IMR-90 (cell line): ENCODE results near the gene KRTAP4-2. TPM values are rescaled to one million over a fixed set of nuclear protein-coding genes. Genes with fewer than 3 reads are reported as not detected.

Experiments used
- ATAC-seq: fragments of 200-7000 bp; cut with Tn5 transposase; 2 replicates; pipeline ENCODE4 v1.9.1; 2020; ENCODE audit warnings: low read depth, mild to moderate bottlenecking, moderate library complexity
- BruUV-seq: library from RNA; stranded (reverse); fragments of 400-500 nt; replicated peaks from 2 replicates; lab custom pipeline; 2021; lab: Mats Ljungman, UMichigan
- CTCF ChIA-PET: fragments of 300-600 bp; formaldehyde crosslinking; extraction: SDS; loops from one replicate; lab custom pipeline; 2021; ENCODE audit warnings: antibody characterized with exemption; lab: Yijun Ruan, JAX
- POLR2A ChIA-PET: fragments of 300-600 bp; sonication (Branson Sonifier 250); formaldehyde crosslinking; loops from one replicate; lab custom pipeline; 2022; ENCODE audit warnings: antibody characterized with exemption; ENCODE audit not compliant: unreplicated experiment; lab: Charles Lee
- DNase-seq: peaks from one replicate; pipeline ENCODE4 v3.0.0; 2013
- H2AFZ ChIP-seq: replicated peaks from 2 replicates; pipeline ENCODE3; 2013; ENCODE audit warnings: low read length, mild to moderate bottlenecking; ENCODE audit not compliant: poor library complexity
- H2AK5ac ChIP-seq: 2 replicates; pipeline ENCODE4 v1.6.1; 2013; ENCODE audit warnings: low read depth, low read length, inconsistent platforms
- H2AK9ac ChIP-seq: replicated peaks from 2 replicates; pipeline ENCODE3; 2013; ENCODE audit warnings: mild to moderate bottlenecking, low read depth, low read length, moderate library complexity; ENCODE audit not compliant: poor library complexity
- H2BK120ac ChIP-seq: 2 replicates; pipeline ENCODE4 v1.6.1; 2013; ENCODE audit warnings: low read depth, low read length, inconsistent platforms
- H2BK15ac ChIP-seq: 3 replicates; pipeline ENCODE4 v1.6.1; 2013; ENCODE audit warnings: low read depth, low read length, inconsistent platforms
- H2BK20ac ChIP-seq: 2 replicates; pipeline ENCODE4 v1.6.1; 2013; ENCODE audit warnings: low read depth, mild to moderate bottlenecking, inconsistent platforms, low read length, moderate library complexity
- H2BK5ac ChIP-seq: 2 replicates; pipeline ENCODE4 v1.6.1; 2013; ENCODE audit warnings: mild to moderate bottlenecking, low read depth, low read length, inconsistent platforms; ENCODE audit not compliant: poor library complexity, severe bottlenecking
- H3K14ac ChIP-seq: replicated peaks from 2 replicates; pipeline ENCODE4 v1.6.1; 2013; ENCODE audit warnings: low read depth, low read length, inconsistent platforms
- H3K18ac ChIP-seq: 2 replicates; pipeline ENCODE4 v1.6.1; 2013; ENCODE audit warnings: low read depth, low read length, control low read depth
- H3K23ac ChIP-seq: 2 replicates; pipeline ENCODE4 v1.6.1; 2013; ENCODE audit warnings: low read depth, low read length, inconsistent platforms
- H3K27ac ChIP-seq: 2 replicates; pipeline ENCODE4 v1.5.1; 2013; ENCODE audit warnings: mild to moderate bottlenecking, control low read depth, low read length; ENCODE audit not compliant: insufficient read depth
- H3K27me3 ChIP-seq: 2 replicates; pipeline ENCODE4 v1.6.1; 2013; ENCODE audit warnings: low read length; ENCODE audit not compliant: control insufficient read depth, insufficient read depth
- H3K36me3 ChIP-seq: 2 replicates; pipeline ENCODE4 v1.6.1; 2013; ENCODE audit warnings: low read length, mixed read lengths; ENCODE audit not compliant: control insufficient read depth, insufficient read depth
- H3K4ac ChIP-seq: 2 replicates; pipeline ENCODE4 v1.6.1; 2013; ENCODE audit warnings: low read depth, low read length, inconsistent platforms
- H3K4me1 ChIP-seq: 2 replicates; pipeline ENCODE4 v1.6.1; 2013; ENCODE audit warnings: low read length, mixed read lengths; ENCODE audit not compliant: control insufficient read depth, insufficient read depth
- H3K4me2 ChIP-seq: 2 replicates; pipeline ENCODE4 v1.6.1; 2013; ENCODE audit warnings: low read depth, mild to moderate bottlenecking, control low read depth, low read length, moderate library complexity
- H3K4me3 ChIP-seq: 2 replicates; pipeline ENCODE4 v1.5.1; 2013; ENCODE audit warnings: low read depth, mild to moderate bottlenecking, control low read depth, low read length, moderate library complexity; ENCODE audit not compliant: insufficient read depth
- H3K56ac ChIP-seq: 2 replicates; pipeline ENCODE4 v1.6.1; 2013; ENCODE audit warnings: low read length, inconsistent platforms; ENCODE audit not compliant: insufficient read depth; ENCODE audit errors: extremely low read depth
- H3K79me1 ChIP-seq, 2 experiments: 2 replicates each; pipeline ENCODE4 v1.6.1; 2013; ENCODE audit warnings: low read length in 2 of 2, inconsistent platforms in 1 of 2, low read depth in 1 of 2
- H3K9ac ChIP-seq: 2 replicates; pipeline ENCODE4 v1.6.1; 2013; ENCODE audit warnings: low read depth, low read length, control low read depth
- H3K9me1 ChIP-seq: 2 replicates; pipeline ENCODE4 v1.6.1; 2013; ENCODE audit warnings: low read length, inconsistent platforms; ENCODE audit not compliant: insufficient read depth
- H3K9me3 ChIP-seq: 2 replicates; pipeline ENCODE4 v1.6.1; 2013; ENCODE audit warnings: low read length; ENCODE audit not compliant: control insufficient read depth, insufficient read depth
- H4K20me1 ChIP-seq: 2 replicates; pipeline ENCODE4 v1.6.1; 2013; ENCODE audit warnings: low read length, inconsistent platforms; ENCODE audit not compliant: insufficient read depth
- H4K5ac ChIP-seq: 2 replicates; pipeline ENCODE4 v1.6.1; 2013; ENCODE audit warnings: mild to moderate bottlenecking, low read depth, low read length, control low read depth
- H4K8ac ChIP-seq, 2 experiments: 2 replicates each; pipeline ENCODE4 v1.6.1; 2013; ENCODE audit warnings: low read depth in 2 of 2, low read length in 2 of 2, control low read depth in 1 of 2, inconsistent platforms in 1 of 2
- H4K91ac ChIP-seq: 2 replicates; pipeline ENCODE4 v1.6.1; 2013; ENCODE audit warnings: low read depth, low read length, inconsistent platforms; ENCODE audit not compliant: insufficient read depth
- BHLHE40 ChIP-seq: fragments of 150-350 bp; IDR thresholded peaks from 2 replicates; pipeline ENCODE4 v1.6.1; 2016; ENCODE audit warnings: mild to moderate bottlenecking, low read depth, low read length
- CEBPB ChIP-seq: IDR thresholded peaks from 2 replicates; pipeline ENCODE4 v1.6.1; 2012; ENCODE audit warnings: low read depth, low read length, improper control_type of control experiment
- CHD1 ChIP-seq: IDR thresholded peaks from 2 replicates; pipeline ENCODE4 v1.6.1; 2012; ENCODE audit warnings: low read depth, low read length, improper control_type of control experiment
- CTCF ChIP-seq: conservative IDR thresholded peaks from 2 replicates; pipeline ENCODE4 v1.5.1; 2012; ENCODE audit warnings: mild to moderate bottlenecking, low read depth, low read length, improper control_type of control experiment
- ELK1 ChIP-seq: fragments of 150-350 bp; IDR thresholded peaks from 2 replicates; pipeline ENCODE4 v1.6.1; 2016; ENCODE audit warnings: low read depth, mild to moderate bottlenecking, low read length, moderate library complexity, borderline replicate concordance
- FOS ChIP-seq: fragments of 150-350 bp; IDR thresholded peaks from 2 replicates; pipeline ENCODE4 v1.6.1; 2016; ENCODE audit warnings: low read depth, low read length
- MAFK ChIP-seq: IDR thresholded peaks from 2 replicates; pipeline ENCODE4 v1.6.1; 2012; ENCODE audit warnings: low read depth, low read length, improper control_type of control experiment
- MXI1 ChIP-seq: IDR thresholded peaks from 2 replicates; pipeline ENCODE4 v1.6.1; 2012; ENCODE audit warnings: low read depth, mild to moderate bottlenecking, low read length, moderate library complexity, borderline replicate concordance
- POLR2A ChIP-seq: IDR thresholded peaks from 2 replicates; pipeline ENCODE4 v1.6.1; 2012; ENCODE audit warnings: mild to moderate bottlenecking, low read depth, low read length
- RAD21 ChIP-seq: IDR thresholded peaks from 2 replicates; pipeline ENCODE4 v1.6.1; 2012; ENCODE audit warnings: low read length, improper control_type of control experiment
- RCOR1 ChIP-seq: IDR thresholded peaks from 2 replicates; pipeline ENCODE4 v1.6.1; 2012; ENCODE audit warnings: mild to moderate bottlenecking, low read length, improper control_type of control experiment; ENCODE audit not compliant: insufficient replicate concordance
- RFX5 ChIP-seq: IDR thresholded peaks from 2 replicates; pipeline ENCODE4 v1.8.0; 2012; ENCODE audit warnings: low read depth, mild to moderate bottlenecking, low read length, moderate library complexity
- SMC3 ChIP-seq: fragments of 150-350 bp; IDR thresholded peaks from 2 replicates; pipeline ENCODE4 v1.6.1; 2016; ENCODE audit warnings: low read depth, mild to moderate bottlenecking, antibody characterized with exemption, low read length, moderate library complexity
- USF2 ChIP-seq: fragments of 150-350 bp; IDR thresholded peaks from 2 replicates; pipeline ENCODE4 v1.6.1; 2017; ENCODE audit warnings: mild to moderate bottlenecking, antibody characterized with exemption, low read length, low read depth
- WGBS, 2 experiments: methylation state at CpG; one replicate each; pipeline versions ENCODE4 v1.1.5 to v1.1.7; 2013; ENCODE audit warnings: missing lambda C conversion rate in 2 of 2; ENCODE audit not compliant: insufficient read length in 1 of 2; ENCODE audit errors: extremely low coverage in 2 of 2; 5-methylcytosine and 5-hydroxymethylcytosine counted together
- dilution Hi-C: fragments of 300-500 bp; cut with HindIII; formaldehyde crosslinking; loops from one replicate; pipeline ENCODE4 v1.14.3; 2018; ENCODE audit warnings: low sequenced_read_pairs; ENCODE audit not compliant: unreplicated experiment
- in situ Hi-C: fragments of 300-500 bp; cut with MboI; formaldehyde crosslinking; loops from 3 replicates; pipeline ENCODE4 v1.14.3; 2019; ENCODE audit warnings: low sequenced_read_pairs, inconsistent platforms, mixed read lengths
- intact Hi-C: fragments of 100-400 bp; cut with micrococcal nuclease; formaldehyde crosslinking; loops from 2 replicates; pipeline ENCODE4 v1.10.0; 2022
- polyA plus RNA-seq, 3 experiments: library from polyadenylated mRNA; depleted of rRNA; stranded (reverse); fragments of >200 nt; gene quantifications; 2 replicates each; pipeline ENCODE4 v1.2.3, GENCODE V29; 2012; ENCODE audit warnings: low replicate concordance in 1 of 3
- total RNA-seq: library from RNA; depleted of rRNA; stranded (reverse); fragments of >200 nt; gene quantifications from 2 replicates; pipeline ENCODE4 v1.2.3, GENCODE V29; 2012

The KRTAP4-2 gene
- total and polyA plus RNA-seq, 2 of the 4 experiments (the other 2 are of a cell fraction): not detected

GRCh38 chr17:41140360-41141131 is 37.5 kb downstream of the KRTAP4-2 start, which contains the start of gene KRTAP4-6:
Gene KRTAP4-6, minus strand, starts transcription at chr17:41140544. Its CDS starts 57 bp downstream, at chr17:41140487.
- Histone ChIP-seq H4K91ac (no peak within 1 kb of the TSS), H3K27ac (no peak within 1 kb of the TSS), H2BK15ac (no peak within 1 kb of the TSS), H4K20me1 (no peaks in the 10 kb centered on the region), H3K4me2 (no peak within 1 kb of the TSS), H3K27me3 (no peaks in the 10 kb centered on the region), H2BK20ac (0 out of 2 replicates have a peak within 1 kb of the TSS, but pooled peaks have one; percentile 3), H3K9me3 (peaks cover 5% of the 10 kb centered on the region), H3K14ac (no peak within 1 kb of the TSS), H3K9ac (no peak within 1 kb of the TSS), H3K4me1 (no peaks in the 10 kb centered on the region; the same call in 1 of the 2 replicates), H2AFZ (no peak within 1 kb of the TSS), H2AK9ac (no peak within 1 kb of the TSS), H3K4ac (no peak within 1 kb of the TSS), H4K5ac (no peak within 1 kb of the TSS; the same call in 1 of the 2 replicates), H3K4me3 (no peak within 1 kb of the TSS), H4K8ac (peak within 1 kb of the TSS; percentile 3 to 33; a peak in 2 of 4 replicates), H3K9me1 (no peaks in the 10 kb centered on the region), H2BK120ac (peak within 1 kb of the TSS; percentile 3; the same call in 1 of the 2 replicates), H3K18ac (no peak within 1 kb of the TSS; the same call in 1 of the 2 replicates), H2AK5ac (peak within 1 kb of the TSS; percentile 23), H3K56ac (no peak within 1 kb of the TSS), H3K79me1 (no peaks in the 10 kb centered on the region), H3K23ac (no peak within 1 kb of the TSS), H3K36me3 (no peaks in the 10 kb centered on the region), H2BK5ac (peak within 1 kb of the TSS; percentile 91)
- TF ChIP-seq RCOR1 (no peak), FOS (0 out of 2 replicates have a peak, but pooled peaks have one; percentile 2), RAD21 (no peak), MXI1 (no peak), USF2 (peak; percentile 95), POLR2A (no peak), CTCF (no peak), CHD1 (no peak), ELK1 (no peak), SMC3 (no peak), BHLHE40 (no peak), MAFK (peak; percentile 10; the same call in 1 of the 2 replicates), RFX5 (no peak), CEBPB (no peak)
- WGBS, 2 experiments: 100% methylated on average over 1 of the region's 6 CpGs; no CpG with 5 or more reads in 1 of the 2 experiments
- DNase-seq (peak; percentile 86), ATAC-seq (peak; percentile 56; the same call in 1 of the 2 replicates)
- ChIA-PET POLR2A (no interaction called here), CTCF (no interaction called here)
- intact Hi-C loops (no loop called here), in situ Hi-C loops (no loop called here), dilution Hi-C loops (no loop called here)
- no TSS peak for BruUV-seq
